GM12874 (cell line): ENCODE data around the gene GLRA2.

Experiments
- TF ChIP-seq, protein P1 (sequence below): IDR thresholded peaks from 2 replicates; pipeline ENCODE4 v1.5.1; 2011; ENCODE audit warnings: low read depth, mild to moderate bottlenecking, control low read depth, low read length, moderate library complexity; ENCODE audit not compliant: insufficient read depth

Gene GLRA2

DNA sequence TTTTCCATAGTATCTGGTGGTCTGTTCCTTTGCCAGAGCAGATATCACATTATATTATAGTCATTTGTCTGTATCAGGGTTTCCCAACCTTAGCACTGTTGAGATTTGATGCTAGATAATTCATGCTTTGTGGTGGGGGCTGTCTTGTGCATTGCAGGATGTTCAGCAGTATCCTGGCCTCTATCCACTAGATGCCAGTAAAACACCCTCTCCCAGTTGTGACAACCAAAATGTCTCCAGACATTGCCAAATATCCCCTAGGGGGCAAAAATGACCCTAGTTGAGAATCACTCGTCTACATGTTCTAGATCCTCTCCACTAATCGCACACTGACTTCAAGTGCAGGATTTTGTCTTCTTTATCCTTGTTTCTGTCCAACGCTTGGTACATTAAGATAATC, 182.8 kb downstream of the GLRA2 start:
- TF ChIP-seq, protein P1, sequence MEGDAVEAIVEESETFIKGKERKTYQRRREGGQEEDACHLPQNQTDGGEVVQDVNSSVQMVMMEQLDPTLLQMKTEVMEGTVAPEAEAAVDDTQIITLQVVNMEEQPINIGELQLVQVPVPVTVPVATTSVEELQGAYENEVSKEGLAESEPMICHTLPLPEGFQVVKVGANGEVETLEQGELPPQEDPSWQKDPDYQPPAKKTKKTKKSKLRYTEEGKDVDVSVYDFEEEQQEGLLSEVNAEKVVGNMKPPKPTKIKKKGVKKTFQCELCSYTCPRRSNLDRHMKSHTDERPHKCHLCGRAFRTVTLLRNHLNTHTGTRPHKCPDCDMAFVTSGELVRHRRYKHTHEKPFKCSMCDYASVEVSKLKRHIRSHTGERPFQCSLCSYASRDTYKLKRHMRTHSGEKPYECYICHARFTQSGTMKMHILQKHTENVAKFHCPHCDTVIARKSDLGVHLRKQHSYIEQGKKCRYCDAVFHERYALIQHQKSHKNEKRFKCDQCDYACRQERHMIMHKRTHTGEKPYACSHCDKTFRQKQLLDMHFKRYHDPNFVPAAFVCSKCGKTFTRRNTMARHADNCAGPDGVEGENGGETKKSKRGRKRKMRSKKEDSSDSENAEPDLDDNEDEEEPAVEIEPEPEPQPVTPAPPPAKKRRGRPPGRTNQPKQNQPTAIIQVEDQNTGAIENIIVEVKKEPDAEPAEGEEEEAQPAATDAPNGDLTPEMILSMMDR: no peak

DNA sequence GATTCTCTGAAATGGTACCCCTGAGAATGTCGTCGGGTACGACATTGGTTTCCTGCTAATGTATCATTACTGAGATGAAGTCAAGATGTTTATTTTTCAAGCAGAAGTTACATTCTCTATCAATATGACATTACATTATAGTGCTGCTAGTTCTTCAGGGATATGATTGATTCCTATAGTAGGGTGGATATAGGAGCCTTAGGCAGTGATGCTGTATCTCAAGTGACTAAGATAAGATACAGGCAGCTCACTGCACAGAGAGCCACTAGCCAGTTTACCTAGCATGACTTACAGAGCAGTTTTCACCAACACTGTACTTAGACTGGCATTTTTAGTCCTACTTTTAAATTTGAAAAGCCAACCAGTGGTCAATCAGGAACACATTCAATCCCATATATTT, 188.6 kb downstream of the GLRA2 start:
- TF ChIP-seq, protein P1: no peak

DNA sequence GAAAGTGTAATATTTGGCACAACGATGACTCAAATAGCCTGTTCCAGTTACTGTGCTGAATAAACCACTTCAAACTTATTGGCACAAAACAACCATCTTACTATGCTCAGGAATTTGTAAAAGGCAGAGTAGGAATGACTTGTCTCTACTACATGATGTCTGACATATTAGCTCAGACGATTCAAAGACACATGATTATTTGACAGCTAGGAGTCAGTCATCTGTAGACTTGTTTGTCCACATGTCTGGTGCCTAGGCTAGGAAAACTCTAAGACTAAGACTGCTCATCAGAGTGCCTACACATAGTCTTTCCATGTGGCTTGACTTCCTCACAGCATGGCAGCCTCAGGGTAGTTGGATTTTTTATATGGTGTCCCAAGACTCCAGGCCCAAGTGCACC, 189.1 kb downstream of the GLRA2 start:
- TF ChIP-seq, protein P1: no peak

DNA sequence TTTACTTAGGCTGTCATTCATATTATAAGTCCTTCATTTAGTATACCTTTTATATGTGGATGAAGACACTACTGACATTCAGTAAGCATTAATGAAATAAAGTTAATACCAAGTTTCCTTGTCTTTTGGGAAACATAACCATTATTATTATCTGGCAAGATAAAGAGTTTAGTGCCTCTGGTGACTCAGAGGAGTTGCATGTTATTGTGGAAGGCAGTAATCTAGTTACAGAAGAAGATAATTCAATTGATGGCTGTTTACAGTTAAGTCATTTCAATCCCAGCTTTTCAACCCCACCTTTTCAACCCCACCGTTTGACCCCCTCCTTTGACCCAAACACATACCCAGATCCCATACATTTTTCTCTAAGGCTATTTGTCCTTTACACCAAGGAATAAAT, 199.7 kb downstream of the GLRA2 start:
- TF ChIP-seq, protein P1: no peak

DNA sequence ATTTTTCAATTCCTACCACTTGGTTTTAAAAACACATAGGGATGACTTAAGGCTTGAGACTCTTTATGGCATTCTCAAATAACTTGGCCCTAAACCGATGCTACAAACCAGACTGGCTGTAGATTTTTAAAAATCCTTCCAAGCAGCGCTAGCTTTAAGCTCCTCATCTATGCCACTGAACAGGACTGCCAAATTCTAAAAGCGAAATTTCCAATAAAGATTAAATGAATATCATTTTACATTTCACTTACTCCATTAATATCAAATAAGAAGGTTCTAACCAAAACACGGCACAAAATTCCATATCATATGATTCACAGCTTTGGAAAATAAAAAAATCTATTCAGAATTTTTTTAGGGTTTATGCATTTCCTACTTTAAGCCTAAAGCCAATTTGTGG, 209.3 kb downstream of the GLRA2 start:
- TF ChIP-seq, protein P1: no peak

DNA sequence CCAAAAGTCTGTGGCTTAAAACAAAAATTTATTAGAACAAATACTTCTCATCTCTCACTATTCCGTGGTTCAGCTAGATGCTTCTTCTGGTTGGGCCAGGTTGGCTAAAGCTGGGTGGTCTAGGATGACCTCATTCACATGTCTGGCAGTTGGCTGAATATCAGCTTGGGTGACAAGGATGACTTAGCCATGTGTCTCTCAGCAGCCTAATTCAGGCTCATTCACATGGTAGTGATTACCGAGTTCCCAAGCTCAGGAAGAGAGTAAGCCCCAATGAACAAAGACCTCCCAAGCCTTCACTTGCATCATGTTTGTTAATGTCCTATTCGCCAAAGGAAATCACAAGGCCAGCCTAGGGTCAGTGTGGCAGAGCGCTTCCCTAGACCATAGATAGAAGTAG, 224.1 kb downstream of the GLRA2 start:
- TF ChIP-seq, protein P1: no peak

DNA sequence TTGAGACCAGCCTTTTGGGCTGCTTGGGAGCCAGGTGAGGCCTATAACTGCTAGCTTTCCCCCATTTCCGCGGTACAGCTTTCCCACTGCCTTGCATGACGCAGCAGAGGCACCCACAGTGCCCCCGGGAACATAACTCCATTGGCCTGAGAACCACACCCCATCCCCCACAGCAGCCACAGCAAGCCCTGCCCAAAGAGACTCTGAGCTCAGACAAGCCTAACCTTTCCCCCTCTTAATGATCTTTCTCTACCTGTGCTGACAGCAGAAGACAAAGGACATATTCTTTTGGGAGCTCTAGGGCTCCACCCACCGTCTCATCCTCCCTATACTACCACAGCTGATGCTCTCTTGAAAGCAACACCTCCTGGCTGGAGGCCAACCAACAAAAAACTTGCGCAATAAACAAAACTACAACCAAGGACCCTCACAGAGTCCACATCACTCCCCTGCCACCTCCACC, 228.7 kb downstream of the GLRA2 start:
- TF ChIP-seq, protein P1: no peak

DNA sequence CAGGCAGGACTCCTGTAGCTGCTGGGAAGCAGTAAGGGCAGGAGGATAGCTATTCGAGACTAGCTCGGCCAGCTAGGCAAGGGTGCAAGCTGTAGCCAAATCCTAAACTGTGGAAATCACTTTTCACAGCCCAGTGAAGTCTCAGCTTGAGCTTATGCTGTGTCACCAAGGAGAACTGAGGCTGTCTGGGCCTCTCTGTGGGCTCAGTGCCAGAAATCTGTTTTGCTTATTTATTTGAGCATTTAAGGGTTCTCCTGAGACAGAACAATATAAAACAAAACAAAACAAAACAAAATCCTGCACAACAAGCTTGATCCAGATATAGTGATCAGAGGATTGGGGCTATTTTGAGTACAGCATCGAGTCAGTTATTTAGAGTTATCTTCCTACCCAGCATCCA, 246.1 kb downstream of the GLRA2 start:
- TF ChIP-seq, protein P1: no peak
